Caco-2 (cell line): ENCODE data around the gene HAUS3. TPM values are rescaled to one million over a fixed set of nuclear protein-coding genes. Genes with fewer than 3 reads are reported as not detected.

Source experiments
- BruUV-seq: library from RNA; stranded (reverse); fragments of 400-500 nt; replicated peaks from 2 replicates; lab custom pipeline; 2021; lab: Mats Ljungman, UMichigan
- CTCF ChIA-PET: fragments of 300-600 bp; sonication (Branson Sonifier 250); formaldehyde crosslinking; loops from one replicate; lab custom pipeline; 2022; ENCODE audit warnings: antibody characterized with exemption; lab: Charles Lee
- POLR2A ChIA-PET: fragments of 300-600 bp; sonication (Branson Sonifier 250); formaldehyde crosslinking; loops from one replicate; lab custom pipeline; 2022; ENCODE audit warnings: antibody characterized with exemption; lab: Charles Lee
- DNase-seq, 2 experiments: peaks; one replicate each; pipeline versions ENCODE4 v3.0.0 to v3.0.0-alpha.2; 2020 to 2022
- H3K27me3 ChIP-seq: replicated peaks from 2 replicates; pipeline ENCODE4 v1.6.0; 2011; ENCODE audit warnings: low read length; ENCODE audit not compliant: control insufficient read depth, insufficient read depth
- H3K36me3 ChIP-seq: 2 replicates; pipeline ENCODE4 v1.5.1; 2011; ENCODE audit warnings: low read length; ENCODE audit not compliant: control insufficient read depth, insufficient read depth
- H3K4me1 ChIP-seq: fragments of 250-450 bp; sonication (Bioruptor Pico); 2 replicates; pipeline ENCODE4 v1.5.1; 2020; ENCODE audit warnings: mild to moderate bottlenecking
- H3K4me3 ChIP-seq: 2 replicates; pipeline ENCODE4 v1.5.1; 2011; ENCODE audit warnings: low read depth, mild to moderate bottlenecking, control low read depth, low read length
- H3K9me3 ChIP-seq: fragments of 250-450 bp; sonication (Bioruptor Pico); 2 replicates; pipeline ENCODE4 v1.5.1; 2020; ENCODE audit warnings: mild to moderate bottlenecking, moderate library complexity
- H3K27ac Mint-ChIP-seq: one replicate; pipeline ENCODE4 v1.8.0; 2022; ENCODE audit warnings: mixed read lengths; ENCODE audit not compliant: unreplicated experiment
- H3K27me3 Mint-ChIP-seq: one replicate; pipeline ENCODE4 v1.8.0; 2022; ENCODE audit warnings: mixed read lengths; ENCODE audit not compliant: insufficient read depth, unreplicated experiment
- H3K36me3 Mint-ChIP-seq: one replicate; pipeline ENCODE4 v1.8.0; 2022; ENCODE audit warnings: mild to moderate bottlenecking, mixed read lengths; ENCODE audit not compliant: insufficient read depth, unreplicated experiment
- H3K4me1 Mint-ChIP-seq: one replicate; pipeline ENCODE4 v1.8.0; 2022; ENCODE audit warnings: low read depth, mixed read lengths; ENCODE audit not compliant: unreplicated experiment
- H3K4me3 Mint-ChIP-seq: one replicate; pipeline ENCODE4 v1.8.0; 2022; ENCODE audit warnings: mild to moderate bottlenecking, moderate library complexity, mixed read lengths; ENCODE audit not compliant: unreplicated experiment
- H3K9me3 Mint-ChIP-seq: one replicate; pipeline ENCODE4 v1.8.0; 2022; ENCODE audit warnings: mixed read lengths; ENCODE audit not compliant: unreplicated experiment
- CTCF ChIP-seq, 2 experiments: fragments of 200-600 bp in 1 of 2; IDR thresholded peaks; 1 replicate in 1 of 2; 2 replicates in 1 of 2; pipeline versions ENCODE4 v1.5.1 to v1.8.0; 2011 to 2022; ENCODE audit warnings: antibody characterized with exemption in 1 of 2, control low read depth in 1 of 2, inconsistent platforms in 1 of 2, low read depth in 1 of 2, low read length in 1 of 2, mild to moderate bottlenecking in 1 of 2, moderate library complexity in 1 of 2; ENCODE audit not compliant: insufficient read depth in 1 of 2, severe bottlenecking in 1 of 2, unreplicated experiment in 1 of 2
- intact Hi-C: fragments of 100-400 bp; cut with micrococcal nuclease; formaldehyde crosslinking; loops from one replicate; pipeline ENCODE4 v1.10.0; 2022; ENCODE audit not compliant: unreplicated experiment
- total RNA-seq: library from RNA; stranded (reverse); gene quantifications from 2 replicates; pipeline ENCODE4 v1.2.3, GENCODE V29; 2022

Gene HAUS3
- total RNA-seq, 1 experiment from 2014 or later = 17.9 TPM

- BruUV-seq = no TSS peak
- H3K27me3 ChIP-seq = no peaks in the 10 kb centered on the region
- ChIA-PET POLR2A (no interaction called here), CTCF (no interaction called here)
- no peak overlapping the region for H3K4me3 ChIP-seq
- peak in 1 of 2 experiments; percentile 0 for DNase-seq
- intact Hi-C loops = no loop called here
- no peaks in the 10 kb centered on the region for H3K4me1 ChIP-seq
- no peaks in the 10 kb centered on the region for H3K36me3 ChIP-seq
- Mint-ChIP-seq H3K4me1 (no peaks in the 10 kb centered on the region), H3K36me3 (peaks cover 11% of the 10 kb centered on the region), H3K4me3 (no peak overlapping the region), H3K9me3 (no peaks in the 10 kb centered on the region), H3K27ac (no peak overlapping the region), H3K27me3 (no peaks in the 10 kb centered on the region)
- H3K9me3 ChIP-seq = no peaks in the 10 kb centered on the region
- no peak for TF ChIP-seq CTCF (IDR thresholded peaks at IDR 0.05; ENCODE audit: insufficient read depth in 1 of 2, low read depth in 1 of 2, low read length in 1 of 2, severe bottlenecking in 1 of 2, unreplicated experiment in 1 of 2)
Measured at GRCh38 chr4:2250357-2251072, 8.6 kb upstream of the HAUS3 start.

- intact Hi-C loops = loop anchor here (10.0 kb wide), 1 partner anchor 105 kb away; no protein-coding TSS in a partner anchor
- TF ChIP-seq CTCF (IDR thresholded peaks at IDR 0.05; ENCODE audit: insufficient read depth in 1 of 2, low read depth in 1 of 2, low read length in 1 of 2, severe bottlenecking in 1 of 2, unreplicated experiment in 1 of 2) = no peak
- Mint-ChIP-seq H3K36me3 (peaks cover 11% of the 10 kb centered on the region), H3K27me3 (no peaks in the 10 kb centered on the region), H3K9me3 (no peaks in the 10 kb centered on the region), H3K27ac (no peak overlapping the region), H3K4me3 (no peak overlapping the region), H3K4me1 (no peaks in the 10 kb centered on the region)
- CTCF ChIA-PET = no interaction called here
- BruUV-seq = no TSS peak
- POLR2A ChIA-PET = no interaction called here
- Histone ChIP-seq H3K36me3 (no peaks in the 10 kb centered on the region), H3K4me1 (no peaks in the 10 kb centered on the region), H3K27me3 (no peaks in the 10 kb centered on the region), H3K9me3 (no peaks in the 10 kb centered on the region), H3K4me3 (no peak overlapping the region)
- DNase-seq = peak in 1 of 2 experiments; percentile 0
Measured at GRCh38 chr4:2249526-2250356, 7.8 kb upstream of the HAUS3 start.

- no peak overlapping the region for H3K27ac Mint-ChIP-seq
- CTCF ChIA-PET = no interaction called here
- POLR2A ChIA-PET = no interaction called here
Measured at GRCh38 chr4:2248821-2249261, 6.9 kb upstream of the HAUS3 start.

More at GRCh38 chr4:2248821-2249261, 6.9 kb upstream of the HAUS3 start:
- H3K4me3 ChIP-seq = no peak overlapping the region
- no peaks in the 10 kb centered on the region for H3K9me3 Mint-ChIP-seq
- H3K27me3 Mint-ChIP-seq = no peaks in the 10 kb centered on the region
- no peaks in the 10 kb centered on the region for H3K4me1 ChIP-seq
- peaks cover 2% of the 10 kb centered on the region for H3K36me3 Mint-ChIP-seq
- BruUV-seq = no TSS peak
- no peaks in the 10 kb centered on the region for H3K27me3 ChIP-seq
- peaks cover 2% of the 10 kb centered on the region for H3K4me1 Mint-ChIP-seq
- H3K4me3 Mint-ChIP-seq = no peak overlapping the region
- intact Hi-C loops = loop anchor here (10.0 kb wide), 1 partner anchor 106 kb away; no protein-coding TSS in a partner anchor
- no peaks in the 10 kb centered on the region for H3K36me3 ChIP-seq
- TF ChIP-seq CTCF (IDR thresholded peaks at IDR 0.05; ENCODE audit: insufficient read depth in 1 of 2, low read depth in 1 of 2, low read length in 1 of 2, severe bottlenecking in 1 of 2, unreplicated experiment in 1 of 2) = no peak
- no peak for DNase-seq
- no peaks in the 10 kb centered on the region for H3K9me3 ChIP-seq
